A673 (cell line): ENCODE data around the gene CEP97. TPM values are rescaled to one million over a fixed set of nuclear protein-coding genes. Genes with fewer than 3 reads are reported as not detected.
A peak's percentile ranks its signal among the peaks of the same experiment; 100 is the strongest.

Source experiments
- Bru-seq: library from RNA; stranded (reverse); fragments of 400-500 nt; gene quantifications from one replicate; lab custom pipeline; 2021; lab: Mats Ljungman, UMichigan
- BruChase-seq, 2 experiments: library from RNA; stranded (reverse); fragments of 400-500 nt; gene quantifications; one replicate each; lab custom pipeline; 2021; lab: Mats Ljungman, UMichigan
- BruUV-seq: library from RNA; stranded (reverse); fragments of 400-500 nt; replicated peaks from 2 replicates; lab custom pipeline; 2021; lab: Mats Ljungman, UMichigan
- CTCF ChIA-PET: fragments of 300-600 bp; sonication (Branson Sonifier 250); formaldehyde crosslinking; loops from one replicate; lab custom pipeline; 2022; ENCODE audit warnings: antibody characterized with exemption; lab: Charles Lee
- POLR2A ChIA-PET: fragments of 300-600 bp; sonication (Branson Sonifier 250); formaldehyde crosslinking; loops from one replicate; lab custom pipeline; 2022; ENCODE audit warnings: antibody characterized with exemption; ENCODE audit not compliant: low non-redundant PET; lab: Charles Lee
- DNase-seq: peaks from one replicate; pipeline ENCODE4 v3.0.0-alpha.2; 2015; ENCODE audit warnings: low spot score
- H3K27ac ChIP-seq: fragments of 200-600 bp; sonication (generic); 2 replicates; pipeline ENCODE4 v1.5.1; 2016; ENCODE audit warnings: mixed run types, low read depth, mild to moderate bottlenecking, mixed read lengths, antibody characterized with exemption, low read length; ENCODE audit not compliant: poor library complexity, severe bottlenecking
- H3K27me3 ChIP-seq: fragments of 200-600 bp; sonication (generic); replicated peaks from 2 replicates; pipeline ENCODE4 v1.6.1; 2017; ENCODE audit warnings: mixed run types, low read depth, mild to moderate bottlenecking, mixed read lengths, antibody characterized with exemption, low read length; ENCODE audit not compliant: insufficient read depth, poor library complexity
- H3K36me3 ChIP-seq: fragments of 200-600 bp; sonication (generic); 2 replicates; pipeline ENCODE4 v1.6.1; 2016; ENCODE audit warnings: mixed run types, mild to moderate bottlenecking, mixed read lengths, antibody characterized with exemption, low read length; ENCODE audit not compliant: insufficient read depth, poor library complexity, severe bottlenecking
- H3K4me1 ChIP-seq: fragments of 200-600 bp; sonication (generic); 2 replicates; pipeline ENCODE4 v1.6.1; 2017; ENCODE audit warnings: mixed run types, mild to moderate bottlenecking, mixed read lengths, antibody characterized with exemption, low read length; ENCODE audit not compliant: insufficient read depth, poor library complexity, severe bottlenecking
- H3K4me3 ChIP-seq: fragments of 200-600 bp; sonication (generic); 2 replicates; pipeline ENCODE4 v1.5.1; 2016; ENCODE audit warnings: low read depth, mixed run types, mild to moderate bottlenecking, mixed read lengths, low read length; ENCODE audit not compliant: poor library complexity, severe bottlenecking
- H3K9me3 ChIP-seq: fragments of 200-600 bp; sonication (generic); 2 replicates; pipeline ENCODE4 v1.6.1; 2016; ENCODE audit warnings: mixed run types, low read depth, mild to moderate bottlenecking, mixed read lengths, antibody characterized with exemption, low read length; ENCODE audit not compliant: poor library complexity, severe bottlenecking
- CTCF ChIP-seq: fragments of 300-800, 200-600 bp; sonication (generic); conservative IDR thresholded peaks from 2 replicates; pipeline ENCODE4 v1.5.1; 2017; ENCODE audit warnings: low read depth, mild to moderate bottlenecking, antibody characterized with exemption, low read length, moderate library complexity, mixed read lengths
- EZH2 ChIP-seq: fragments of 200-600 bp; sonication (generic); IDR thresholded peaks from 2 replicates; pipeline ENCODE4 v1.6.1; 2017; ENCODE audit warnings: borderline replicate concordance, low read depth, mild to moderate bottlenecking, mixed read lengths, antibody characterized with exemption, low read length; ENCODE audit not compliant: poor library complexity, severe bottlenecking
- intact Hi-C: fragments of 100-400 bp; cut with micrococcal nuclease; formaldehyde crosslinking; loops from one replicate; pipeline ENCODE4 v1.10.0; 2022; ENCODE audit not compliant: unreplicated experiment
- long read RNA-seq: library from polyadenylated mRNA; stranded (forward); transcript quantifications from one replicate; pipeline ENCODE4 v2.0.0, GENCODE V29; 2022
- total RNA-seq: library from RNA; stranded (reverse); gene quantifications from 2 replicates; pipeline ENCODE4 v1.2.3, GENCODE V29; 2021

The CEP97 gene, protein sequence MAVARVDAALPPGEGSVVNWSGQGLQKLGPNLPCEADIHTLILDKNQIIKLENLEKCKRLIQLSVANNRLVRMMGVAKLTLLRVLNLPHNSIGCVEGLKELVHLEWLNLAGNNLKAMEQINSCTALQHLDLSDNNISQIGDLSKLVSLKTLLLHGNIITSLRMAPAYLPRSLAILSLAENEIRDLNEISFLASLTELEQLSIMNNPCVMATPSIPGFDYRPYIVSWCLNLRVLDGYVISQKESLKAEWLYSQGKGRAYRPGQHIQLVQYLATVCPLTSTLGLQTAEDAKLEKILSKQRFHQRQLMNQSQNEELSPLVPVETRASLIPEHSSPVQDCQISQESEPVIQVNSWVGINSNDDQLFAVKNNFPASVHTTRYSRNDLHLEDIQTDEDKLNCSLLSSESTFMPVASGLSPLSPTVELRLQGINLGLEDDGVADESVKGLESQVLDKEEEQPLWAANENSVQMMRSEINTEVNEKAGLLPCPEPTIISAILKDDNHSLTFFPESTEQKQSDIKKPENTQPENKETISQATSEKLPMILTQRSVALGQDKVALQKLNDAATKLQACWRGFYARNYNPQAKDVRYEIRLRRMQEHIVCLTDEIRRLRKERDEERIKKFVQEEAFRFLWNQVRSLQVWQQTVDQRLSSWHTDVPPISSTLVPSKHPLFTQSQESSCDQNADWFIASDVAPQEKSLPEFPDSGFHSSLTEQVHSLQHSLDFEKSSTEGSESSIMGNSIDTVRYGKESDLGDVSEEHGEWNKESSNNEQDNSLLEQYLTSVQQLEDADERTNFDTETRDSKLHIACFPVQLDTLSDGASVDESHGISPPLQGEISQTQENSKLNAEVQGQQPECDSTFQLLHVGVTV
- total RNA-seq = 19.7 and 23.8 TPM in 2 replicates
- percentile 75 among the genes with signal in this experiment for Bru-seq, nascent RNA
- percentile 89 among the genes with signal in this experiment for BruChase-seq, experiment 1, labeled RNA remaining after a 2-hour chase
- percentile 73 among the genes with signal in this experiment for BruChase-seq, experiment 2, labeled RNA remaining after a 6-hour chase
- long read RNA-seq, full-length matches to known transcripts = 1 of 9 reads
- long read RNA-seq, partial matches to known transcripts = 2 of 9 reads
- long read RNA-seq, other reads (novel, unspliced or antisense) = 6 of 9 reads

GRCh38 chr3:101724329-101725193, at the start of gene CEP97:
TSS of gene CEP97 (plus strand) at chr3:101724614. CDS start at chr3:101724677, 63 bp downstream.
- intact Hi-C loops = no loop called here
- POLR2A ChIA-PET = interaction anchor here (0.5 to 0.6 kb wide), 2 partner anchors 85 to 987 kb away, joined by 3 read pairs; no protein-coding TSS in a partner anchor
- DNase-seq = peak; percentile 98
- H3K27me3 ChIP-seq = no peaks in the 10 kb centered on the region
- TF ChIP-seq EZH2 (no peak), CTCF (no peak)
- no peaks in the 10 kb centered on the region for H3K9me3 ChIP-seq
- H3K36me3 ChIP-seq = peaks cover 32% of the 10 kb centered on the region
- H3K4me1 ChIP-seq = peaks cover 23% of the 10 kb centered on the region
- H3K4me3 ChIP-seq = peak within 1 kb of the TSS; percentile 95
- no TSS peak for BruUV-seq
- CTCF ChIA-PET = interaction anchor here (0.5 kb wide), 2 partner anchors 17 to 196 kb away, joined by 5 read pairs; no protein-coding TSS in a partner anchor
- H3K27ac ChIP-seq = peak within 1 kb of the TSS; percentile 66

GRCh38 chr3:101675709-101676215, 48.7 kb upstream of the CEP97 start:
- CTCF ChIA-PET = no interaction called here
- POLR2A ChIA-PET = no interaction called here
- intact Hi-C loops = loop anchor here (5.0 kb wide), 1 partner anchor 103 kb away; the partner anchor contains the start of gene PCNP
- H3K4me3 ChIP-seq = peak overlapping the region; percentile 96
- H3K4me1 ChIP-seq = peaks cover 15% of the 10 kb centered on the region
- TF ChIP-seq CTCF (no peak), EZH2 (no peak)
- BruUV-seq = no TSS peak
- no peaks in the 10 kb centered on the region for H3K27me3 ChIP-seq
- no peak for DNase-seq
- no peaks in the 10 kb centered on the region for H3K9me3 ChIP-seq
- H3K36me3 ChIP-seq = peaks cover 17% of the 10 kb centered on the region
- peak overlapping the region; percentile 97 for H3K27ac ChIP-seq
